ENCODE measurements around the gene EMX2. TPM values are rescaled to one million over a fixed set of nuclear protein-coding genes. Genes with fewer than 3 reads are reported as not detected.

Gene EMX2
- total RNA-seq, 4 donors from 2014 or later: 0.32 to 1.2 (median 0.89) TPM; not detected in 1

GRCh38 chr10:117591043-117591442 lies 48.5 kb downstream of the EMX2 start:
- no peaks in the 10 kb centered on the region for H3K36me3 ChIP-seq
- H3K4me1 ChIP-seq: no peaks in the 10 kb centered on the region
- H3K27me3 ChIP-seq: peaks cover 19% of the 10 kb centered on the region
- no peak for ATAC-seq
- no peak overlapping the region for H3K4me3 ChIP-seq
- no peak for TF ChIP-seq POLR2A (IDR thresholded peaks at IDR 0.05)
- H3K27ac ChIP-seq: no peak overlapping the region
- peaks cover 0 to 11% (median 0%) of the 10 kb centered on the region in 3 donors for H3K9me3 ChIP-seq
- WGBS, 2 donors (ENCODE audit: low coverage in 1 of 2): 79 to 95% methylated on average over 4 of the region's 4 CpGs

GRCh38 chr10:117594722-117595121 lies 52.2 kb downstream of the EMX2 start:
- ATAC-seq: no peak
- Histone ChIP-seq H3K4me1 (no peaks in the 10 kb centered on the region), H3K27me3 (peaks cover 17% of the 10 kb centered on the region), H3K36me3 (no peaks in the 10 kb centered on the region), H3K4me3 (no peak overlapping the region), H3K27ac (no peak overlapping the region), H3K9me3 (peaks cover 0 to 11% (median 0%) of the 10 kb centered on the region in 3 donors)
- WGBS, 2 donors (ENCODE audit: low coverage in 1 of 2): 54 to 64% methylated on average over 2 to 4 of the region's 5 CpGs
- TF ChIP-seq CTCF (IDR thresholded peaks at IDR 0.05): no peak
- no peak for TF ChIP-seq POLR2AphosphoS5 (IDR thresholded peaks at IDR 0.05)
- no peak for TF ChIP-seq EP300 (IDR thresholded peaks at IDR 0.05)
- TF ChIP-seq POLR2A (IDR thresholded peaks at IDR 0.05): no peak

- H3K36me3 ChIP-seq: no peaks in the 10 kb centered on the region
- peaks cover 0 to 11% (median 0%) of the 10 kb centered on the region in 3 donors for H3K9me3 ChIP-seq
- no peaks in the 10 kb centered on the region for H3K4me1 ChIP-seq
- peaks cover 17% of the 10 kb centered on the region for H3K27me3 ChIP-seq
- no peak overlapping the region for H3K27ac ChIP-seq
- ATAC-seq: no peak
- no peak for TF ChIP-seq CTCF (IDR thresholded peaks at IDR 0.05)
- TF ChIP-seq POLR2AphosphoS5 (IDR thresholded peaks at IDR 0.05): no peak
- TF ChIP-seq EP300 (IDR thresholded peaks at IDR 0.05): no peak
- TF ChIP-seq POLR2A (IDR thresholded peaks at IDR 0.05): no peak
- no peak overlapping the region for H3K4me3 ChIP-seq
- 20 to 54% methylated on average over 3 to 5 of the region's 6 CpGs for WGBS, 2 donors (ENCODE audit: low coverage in 1 of 2)
These were observed 54.2 kb downstream of the EMX2 start for GRCh38 chr10:117596706-117597105.

- TF ChIP-seq POLR2AphosphoS5 (IDR thresholded peaks at IDR 0.05): no peak
- no peak for TF ChIP-seq POLR2A (IDR thresholded peaks at IDR 0.05)
- no peak for TF ChIP-seq CTCF (IDR thresholded peaks at IDR 0.05)
- TF ChIP-seq EP300 (IDR thresholded peaks at IDR 0.05): no peak
- no peak overlapping the region for H3K27ac ChIP-seq
These were observed 54.7 kb downstream of the EMX2 start for GRCh38 chr10:117597216-117597615.

More at GRCh38 chr10:117597216-117597615, 54.7 kb downstream of the EMX2 start:
- H3K27me3 ChIP-seq: peaks cover 18% of the 10 kb centered on the region
- H3K36me3 ChIP-seq: no peaks in the 10 kb centered on the region
- peaks cover 0 to 11% (median 0%) of the 10 kb centered on the region in 3 donors for H3K9me3 ChIP-seq
- no peak for ATAC-seq
- H3K4me3 ChIP-seq: no peak overlapping the region
- no peaks in the 10 kb centered on the region for H3K4me1 ChIP-seq

Other genes with a start within 250 kb of the EMX2 start
- 10 to 100 TPM; 32.8 to 49.2 (median 37.3) TPM for gene PDZD8, start 167.3 kb upstream of the EMX2 start, total RNA-seq

All from gastroesophageal sphincter (tissue), 4 donors.